Right lobe of liver (tissue), 4 donors: Measurements from ENCODE around the gene APBA3.

Experiments
- POLR2A ChIP-seq: fragments of 450-650 bp; IDR thresholded peaks from one replicate; pipeline ENCODE4 v1.6.1; 2017; ENCODE audit warnings: antibody characterized with exemption, mild to moderate bottlenecking
- TF ChIP-seq, protein P1 (sequence below), 4 donors: fragments of 200-600 bp in 3 of 4; fragments of 450-650 bp in 1 of 4; IDR thresholded peaks; one replicate each; pipeline versions ENCODE4 v1.5.1 to v1.8.0; 2016 to 2022; ENCODE audit warnings: antibody characterized with exemption in 4 of 4, mild to moderate bottlenecking in 2 of 4
- donor health status: DM: no; HTN: no; CAD: no.
- donor health status: DM: no; HTN: no; CAD: no.
- donor health status: DM: no; HTN: yes; CAD: no.

DNA sequence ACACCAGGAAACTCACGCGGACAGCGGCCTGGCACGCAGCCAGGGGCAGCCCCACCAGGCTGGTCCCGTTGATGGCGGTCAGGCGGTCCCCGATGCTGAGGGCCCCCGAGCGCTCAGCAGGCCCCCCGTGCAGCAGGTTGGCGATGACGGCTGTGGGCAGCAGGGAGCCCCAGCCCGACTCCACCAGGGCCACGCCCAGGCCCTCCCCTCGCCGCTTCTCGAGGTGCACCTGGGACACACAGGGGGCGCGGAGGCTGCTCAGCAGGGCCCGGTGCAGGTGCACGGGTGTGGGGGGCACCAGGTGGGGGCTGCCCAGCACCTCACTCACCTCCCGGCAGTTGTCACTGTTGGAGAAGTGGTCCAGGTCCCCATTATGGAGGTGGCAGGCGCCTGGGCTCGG is 9.0 kb downstream of the APBA3 start:
- TF ChIP-seq, protein P1, sequence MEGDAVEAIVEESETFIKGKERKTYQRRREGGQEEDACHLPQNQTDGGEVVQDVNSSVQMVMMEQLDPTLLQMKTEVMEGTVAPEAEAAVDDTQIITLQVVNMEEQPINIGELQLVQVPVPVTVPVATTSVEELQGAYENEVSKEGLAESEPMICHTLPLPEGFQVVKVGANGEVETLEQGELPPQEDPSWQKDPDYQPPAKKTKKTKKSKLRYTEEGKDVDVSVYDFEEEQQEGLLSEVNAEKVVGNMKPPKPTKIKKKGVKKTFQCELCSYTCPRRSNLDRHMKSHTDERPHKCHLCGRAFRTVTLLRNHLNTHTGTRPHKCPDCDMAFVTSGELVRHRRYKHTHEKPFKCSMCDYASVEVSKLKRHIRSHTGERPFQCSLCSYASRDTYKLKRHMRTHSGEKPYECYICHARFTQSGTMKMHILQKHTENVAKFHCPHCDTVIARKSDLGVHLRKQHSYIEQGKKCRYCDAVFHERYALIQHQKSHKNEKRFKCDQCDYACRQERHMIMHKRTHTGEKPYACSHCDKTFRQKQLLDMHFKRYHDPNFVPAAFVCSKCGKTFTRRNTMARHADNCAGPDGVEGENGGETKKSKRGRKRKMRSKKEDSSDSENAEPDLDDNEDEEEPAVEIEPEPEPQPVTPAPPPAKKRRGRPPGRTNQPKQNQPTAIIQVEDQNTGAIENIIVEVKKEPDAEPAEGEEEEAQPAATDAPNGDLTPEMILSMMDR (IDR thresholded peaks at IDR 0.05): no peak
- no peak for TF ChIP-seq POLR2A
